SH-SY5Y (cell line): ENCODE results near the gene DSCAM.

ENCODE experiments used
- GATA2 ChIP-seq: IDR thresholded peaks from 2 replicates; pipeline ENCODE4 v1.6.1; 2011; ENCODE audit warnings: mild to moderate bottlenecking, low read depth, low read length
- GATA3 ChIP-seq: IDR thresholded peaks from 2 replicates; pipeline ENCODE4 v1.6.1; 2011; ENCODE audit warnings: low read depth, mild to moderate bottlenecking, low read length, moderate library complexity

DNA sequence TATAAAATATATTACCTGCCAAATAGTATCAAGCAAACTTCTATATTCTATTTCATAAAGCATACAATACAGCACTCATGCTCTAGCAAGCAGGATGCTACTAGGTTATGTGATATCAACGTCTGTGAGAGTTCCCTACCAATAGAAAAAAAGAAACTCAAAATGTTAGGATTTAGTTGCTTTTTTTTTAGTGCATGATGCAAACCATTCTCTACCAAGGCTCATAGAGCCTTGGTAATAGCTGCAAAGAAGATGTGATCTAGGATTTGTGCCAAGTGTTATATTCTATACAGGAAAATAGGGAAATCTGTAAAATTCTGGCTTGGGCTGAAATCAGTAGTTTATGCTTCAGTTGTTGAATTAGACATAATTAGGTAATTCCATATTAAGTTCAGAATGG, 394.4 kb downstream of the DSCAM start:
- TF ChIP-seq GATA2 (no peak), GATA3 (no peak)
